ENCODE results near the gene APOBR. TPM values are rescaled to one million over a fixed set of nuclear protein-coding genes. Genes with fewer than 3 reads are reported as not detected.
A peak's percentile ranks its signal among the peaks of the same experiment; 100 is the strongest.

Gene APOBR
- total and polyA plus RNA-seq, 2 experiments from 2014 or later = not detected

- TF ChIP-seq EZH2 (IDR thresholded peaks at IDR 0.05; ENCODE audit: insufficient read depth, poor library complexity, severe bottlenecking) (no peak), EZH2phosphoT487 (IDR thresholded peaks at IDR 0.05; ENCODE audit: insufficient read depth, low read depth) (no peak)
Measured at GRCh38 chr16:28514246-28514645, 19.8 kb downstream of the APOBR start.

DNA sequence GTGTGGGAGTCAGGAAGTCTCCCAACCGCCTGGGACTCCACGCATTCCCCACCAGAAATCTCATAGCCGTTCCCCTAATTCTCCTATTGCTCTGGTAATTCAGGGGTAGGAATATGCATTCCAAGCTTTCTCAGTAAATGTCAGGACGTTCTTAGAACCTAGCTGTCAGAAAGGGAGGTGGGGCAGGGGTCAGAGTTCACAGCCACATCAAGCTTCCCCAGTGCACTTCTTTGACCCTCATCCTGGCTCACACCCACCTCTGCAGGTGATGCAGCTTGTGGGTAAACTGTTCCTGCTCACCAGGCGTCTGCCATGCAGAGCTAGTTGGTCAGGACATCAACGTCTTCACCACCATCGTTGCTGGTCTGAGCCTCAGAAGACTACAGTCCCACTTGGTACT, 26.2 kb downstream of the APOBR start:
- no peak overlapping the region for H3K4me3 ChIP-seq
- no peaks in the 10 kb centered on the region for H3K79me2 ChIP-seq (ENCODE audit: insufficient read depth)
- no peaks in the 10 kb centered on the region for H3K9me3 ChIP-seq (ENCODE audit: low read depth)
- H3K36me3 ChIP-seq (ENCODE audit: low read depth) = no peaks in the 10 kb centered on the region
- no peaks in the 10 kb centered on the region for H4K20me1 ChIP-seq (ENCODE audit: insufficient read depth)
- no peak overlapping the region for H3K4me2 ChIP-seq (ENCODE audit: unreplicated experiment)
- H3K9me2 ChIP-seq (ENCODE audit: insufficient read depth) = no peaks in the 10 kb centered on the region
- no peak overlapping the region for H3K9ac ChIP-seq
- 66 to 68% methylated on average over 7 of the region's 7 CpGs for WGBS, 2 experiments (ENCODE audit: low coverage in 1 of 2, low lambda C conversion rate in 2 of 2, missing lambda C conversion rate in 2 of 2)
- no peaks in the 10 kb centered on the region for H3F3A ChIP-seq (ENCODE audit: insufficient read depth)
- H3K27ac ChIP-seq = no peak overlapping the region
- TF ChIP-seq EZH2phosphoT487 (IDR thresholded peaks at IDR 0.05; ENCODE audit: insufficient read depth, low read depth) (no peak), EZH2 (IDR thresholded peaks at IDR 0.05; ENCODE audit: insufficient read depth, poor library complexity, severe bottlenecking) (no peak)
- DNase-seq = no peak
- in situ Hi-C loops (cut with MboI) = no loop called here
- no peak overlapping the region for H2AFZ ChIP-seq
- no peaks in the 10 kb centered on the region for H3K4me1 ChIP-seq (ENCODE audit: insufficient read depth)
- H3K27me3 ChIP-seq (replicated peaks; ENCODE audit: insufficient read depth) = no peaks in the 10 kb centered on the region

More at GRCh38 chr16:28514246-28514645, 19.8 kb downstream of the APOBR start:
- in situ Hi-C loops (cut with MboI) = no loop called here
- no peak for DNase-seq
- no peak overlapping the region for H3K27ac ChIP-seq
- no peaks in the 10 kb centered on the region for H3F3A ChIP-seq (ENCODE audit: insufficient read depth)
- no peaks in the 10 kb centered on the region for H3K9me2 ChIP-seq (ENCODE audit: insufficient read depth)
- no peaks in the 10 kb centered on the region for H4K20me1 ChIP-seq (ENCODE audit: insufficient read depth)
- H3K4me3 ChIP-seq = no peak overlapping the region
- no peaks in the 10 kb centered on the region for H3K79me2 ChIP-seq (ENCODE audit: insufficient read depth)
- H3K36me3 ChIP-seq (ENCODE audit: low read depth) = no peaks in the 10 kb centered on the region
- no peak overlapping the region for H3K9ac ChIP-seq
- no peak overlapping the region for H3K4me2 ChIP-seq (ENCODE audit: unreplicated experiment)
- 81 to 84% methylated on average over 6 to 7 of the region's 7 CpGs for WGBS, 2 experiments (ENCODE audit: low coverage in 1 of 2, low lambda C conversion rate in 2 of 2, missing lambda C conversion rate in 2 of 2)
- no peaks in the 10 kb centered on the region for H3K27me3 ChIP-seq (replicated peaks; ENCODE audit: insufficient read depth)
- no peaks in the 10 kb centered on the region for H3K9me3 ChIP-seq (ENCODE audit: low read depth)
- H2AFZ ChIP-seq = no peak overlapping the region
- H3K4me1 ChIP-seq (ENCODE audit: insufficient read depth) = no peaks in the 10 kb centered on the region

DNA sequence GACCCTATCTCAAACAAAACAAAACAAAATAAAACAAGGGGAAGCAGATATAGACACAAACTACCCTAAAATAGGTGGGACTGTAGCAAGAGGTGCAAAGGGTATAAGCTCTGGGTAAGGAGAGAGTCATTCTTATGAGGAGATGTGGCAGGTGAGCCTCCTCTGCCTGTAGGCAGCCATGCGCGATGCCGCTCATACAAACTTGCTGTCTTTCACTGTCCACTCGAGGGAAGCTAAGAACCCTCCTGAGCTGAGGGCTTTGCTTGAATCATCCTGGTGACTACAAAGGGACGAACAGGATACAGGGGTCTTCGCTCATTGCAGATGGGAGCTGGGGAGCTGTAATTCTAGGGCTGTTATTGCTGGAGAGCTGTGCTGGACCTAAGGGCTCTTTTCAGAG, 27.0 kb downstream of the APOBR start:
- Histone ChIP-seq H3K9me3 (ENCODE audit: low read depth) (no peaks in the 10 kb centered on the region), H3K36me3 (ENCODE audit: low read depth) (no peaks in the 10 kb centered on the region), H3K79me2 (ENCODE audit: insufficient read depth) (no peaks in the 10 kb centered on the region), H2AFZ (no peak overlapping the region), H3K9me2 (ENCODE audit: insufficient read depth) (no peaks in the 10 kb centered on the region), H3K9ac (no peak overlapping the region), H3K4me3 (no peak overlapping the region), H3F3A (ENCODE audit: insufficient read depth) (no peaks in the 10 kb centered on the region), H3K4me1 (ENCODE audit: insufficient read depth) (no peaks in the 10 kb centered on the region), H3K4me2 (ENCODE audit: unreplicated experiment) (no peak overlapping the region), H3K27ac (no peak overlapping the region), H3K27me3 (replicated peaks; ENCODE audit: insufficient read depth) (no peaks in the 10 kb centered on the region), H4K20me1 (ENCODE audit: insufficient read depth) (no peaks in the 10 kb centered on the region)
- TF ChIP-seq EZH2 (IDR thresholded peaks at IDR 0.05; ENCODE audit: insufficient read depth, poor library complexity, severe bottlenecking) = no peak
- TF ChIP-seq EZH2phosphoT487 (IDR thresholded peaks at IDR 0.05; ENCODE audit: insufficient read depth, low read depth) = no peak
- in situ Hi-C loops (cut with MboI) = no loop called here
- DNase-seq = no peak
- WGBS, 2 experiments (ENCODE audit: low coverage in 1 of 2, low lambda C conversion rate in 2 of 2, missing lambda C conversion rate in 2 of 2) = 75 to 77% methylated on average over 6 of the region's 6 CpGs

DNA sequence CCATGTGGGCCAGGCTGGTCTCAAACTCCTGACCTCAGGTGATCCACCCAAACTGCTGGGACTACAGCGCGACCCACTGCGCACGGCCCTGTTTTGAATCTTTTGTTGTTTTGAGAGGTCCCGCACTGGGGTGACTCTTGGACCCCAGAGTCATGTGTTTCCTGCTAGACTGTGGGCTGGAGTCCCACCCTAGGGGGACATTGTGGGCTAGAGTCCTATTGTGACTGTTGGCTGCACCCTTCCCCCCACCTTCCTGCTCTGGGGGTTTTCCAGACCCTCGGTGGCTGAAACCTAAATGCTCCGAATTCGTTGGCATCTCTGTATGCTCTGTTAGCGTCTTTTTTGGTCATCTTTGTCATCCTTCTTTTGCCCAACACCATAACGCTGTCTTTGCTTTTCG, 28.3 kb downstream of the APOBR start:
- Histone ChIP-seq H3K4me1 (ENCODE audit: insufficient read depth) (no peaks in the 10 kb centered on the region), H3K9me2 (ENCODE audit: insufficient read depth) (no peaks in the 10 kb centered on the region), H3K27ac (no peak overlapping the region), H3K9me3 (ENCODE audit: low read depth) (no peaks in the 10 kb centered on the region), H3K4me3 (no peak overlapping the region), H4K20me1 (ENCODE audit: insufficient read depth) (no peaks in the 10 kb centered on the region), H3K27me3 (replicated peaks; ENCODE audit: insufficient read depth) (no peaks in the 10 kb centered on the region), H3K79me2 (ENCODE audit: insufficient read depth) (no peaks in the 10 kb centered on the region), H2AFZ (no peak overlapping the region), H3K36me3 (ENCODE audit: low read depth) (no peaks in the 10 kb centered on the region), H3F3A (ENCODE audit: insufficient read depth) (no peaks in the 10 kb centered on the region), H3K4me2 (ENCODE audit: unreplicated experiment) (no peak overlapping the region), H3K9ac (no peak overlapping the region)
- in situ Hi-C loops (cut with MboI) = no loop called here
- TF ChIP-seq EZH2 (IDR thresholded peaks at IDR 0.05; ENCODE audit: insufficient read depth, poor library complexity, severe bottlenecking) = no peak
- no peak for TF ChIP-seq EZH2phosphoT487 (IDR thresholded peaks at IDR 0.05; ENCODE audit: insufficient read depth, low read depth)
- WGBS, 2 experiments (ENCODE audit: low coverage in 1 of 2, low lambda C conversion rate in 2 of 2, missing lambda C conversion rate in 2 of 2) = 76 to 79% methylated on average over 10 to 11 of the region's 11 CpGs
- DNase-seq = no peak

- Histone ChIP-seq H3K79me2 (ENCODE audit: insufficient read depth) (no peaks in the 10 kb centered on the region), H3K4me3 (no peak overlapping the region), H3K4me2 (ENCODE audit: unreplicated experiment) (no peak overlapping the region), H2AFZ (no peak overlapping the region; the same call in 1 of the 2 replicates), H3K27me3 (replicated peaks; ENCODE audit: insufficient read depth) (no peaks in the 10 kb centered on the region), H3K27ac (no peak overlapping the region), H3K36me3 (ENCODE audit: low read depth) (no peaks in the 10 kb centered on the region), H4K20me1 (ENCODE audit: insufficient read depth) (no peaks in the 10 kb centered on the region), H3K4me1 (ENCODE audit: insufficient read depth) (no peaks in the 10 kb centered on the region), H3K9me3 (ENCODE audit: low read depth) (no peaks in the 10 kb centered on the region), H3K9me2 (ENCODE audit: insufficient read depth) (no peaks in the 10 kb centered on the region), H3F3A (ENCODE audit: insufficient read depth) (no peaks in the 10 kb centered on the region), H3K9ac (no peak overlapping the region)
- in situ Hi-C loops (cut with MboI) = loop anchor here (25.0 kb wide), 1 partner anchor 413 kb away; the partner anchor contains the start of genes CD19 and RABEP2
- WGBS, 2 experiments (ENCODE audit: low coverage in 1 of 2, low lambda C conversion rate in 2 of 2, missing lambda C conversion rate in 2 of 2) = 42 to 50% methylated on average over 6 of the region's 6 CpGs
- DNase-seq = peak; percentile 58
- TF ChIP-seq EZH2 (IDR thresholded peaks at IDR 0.05; ENCODE audit: insufficient read depth, poor library complexity, severe bottlenecking) = no peak
- no peak for TF ChIP-seq EZH2phosphoT487 (IDR thresholded peaks at IDR 0.05; ENCODE audit: insufficient read depth, low read depth)
Measured at GRCh38 chr16:28524681-28525171, 30.3 kb downstream of the APOBR start.

Data from GM23248 (cell line).